ENCODE results near the gene CASK.

DNA sequence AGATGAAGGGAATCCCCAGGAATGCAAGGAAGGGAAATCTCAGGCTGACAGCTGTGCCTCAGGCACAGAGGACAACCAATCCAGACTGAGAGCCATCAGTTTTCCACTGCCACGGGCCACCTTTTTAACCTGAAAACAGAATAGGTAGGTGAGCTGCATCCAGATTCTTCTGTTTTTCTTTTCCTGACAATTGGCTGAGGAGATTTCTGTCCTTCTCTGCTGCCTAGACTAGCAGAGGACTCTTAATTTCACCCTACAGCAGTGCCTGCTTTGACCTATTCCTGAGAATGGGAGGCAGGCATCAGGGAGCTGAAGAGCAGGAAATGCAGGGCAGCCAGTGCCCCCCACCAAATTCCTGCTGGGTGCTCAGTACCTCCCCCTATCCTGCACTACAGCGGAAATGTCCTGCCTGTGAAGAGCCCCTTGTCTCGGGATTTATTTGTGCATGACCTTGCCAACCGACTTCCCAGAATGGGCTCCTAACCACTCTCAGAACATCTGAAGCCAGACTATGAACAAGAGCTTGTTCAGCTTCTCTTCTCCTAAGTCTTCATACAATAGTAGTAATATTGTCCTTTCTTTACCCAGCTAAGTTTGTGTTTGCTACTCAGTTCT, 65.1 kb downstream of the CASK start:
- TF ChIP-seq, protein P1, sequence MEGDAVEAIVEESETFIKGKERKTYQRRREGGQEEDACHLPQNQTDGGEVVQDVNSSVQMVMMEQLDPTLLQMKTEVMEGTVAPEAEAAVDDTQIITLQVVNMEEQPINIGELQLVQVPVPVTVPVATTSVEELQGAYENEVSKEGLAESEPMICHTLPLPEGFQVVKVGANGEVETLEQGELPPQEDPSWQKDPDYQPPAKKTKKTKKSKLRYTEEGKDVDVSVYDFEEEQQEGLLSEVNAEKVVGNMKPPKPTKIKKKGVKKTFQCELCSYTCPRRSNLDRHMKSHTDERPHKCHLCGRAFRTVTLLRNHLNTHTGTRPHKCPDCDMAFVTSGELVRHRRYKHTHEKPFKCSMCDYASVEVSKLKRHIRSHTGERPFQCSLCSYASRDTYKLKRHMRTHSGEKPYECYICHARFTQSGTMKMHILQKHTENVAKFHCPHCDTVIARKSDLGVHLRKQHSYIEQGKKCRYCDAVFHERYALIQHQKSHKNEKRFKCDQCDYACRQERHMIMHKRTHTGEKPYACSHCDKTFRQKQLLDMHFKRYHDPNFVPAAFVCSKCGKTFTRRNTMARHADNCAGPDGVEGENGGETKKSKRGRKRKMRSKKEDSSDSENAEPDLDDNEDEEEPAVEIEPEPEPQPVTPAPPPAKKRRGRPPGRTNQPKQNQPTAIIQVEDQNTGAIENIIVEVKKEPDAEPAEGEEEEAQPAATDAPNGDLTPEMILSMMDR (IDR thresholded peaks at IDR 0.05 in 8 of 11, conservative IDR thresholded peaks at IDR 0.05 in 3 of 11) = no peak
- TF ChIP-seq POLR2A (IDR thresholded peaks at IDR 0.05) = no peak
- TF ChIP-seq POLR2AphosphoS5 (IDR thresholded peaks at IDR 0.05) = no peak
